Natural killer cell (primary cell): ENCODE data around the gene RBFOX2. TPM values are rescaled to one million over a fixed set of nuclear protein-coding genes. Genes with fewer than 3 reads are reported as not detected.

Experiments used
- ATAC-seq, 3 donors: fragments of 150-1000 bp in 2 of 3; fragments of 200-7000 bp in 1 of 3; cut with Tn5 transposase; 1 replicate in 1 of 3; 2 replicates in 2 of 3; pipeline ENCODE4 v1.10.0; 2021; ENCODE audit warnings: mild to moderate bottlenecking in 2 of 3, moderate library complexity in 2 of 3
- DNase-seq, 2 donors: peaks; one replicate each; pipeline versions ENCODE4 v3.0.0 to v3.0.0-alpha.2; 2013 to 2021; ENCODE audit warnings: mixed read lengths in 1 of 2
- H3K27ac ChIP-seq: one replicate; pipeline ENCODE4 v1.5.1; 2013; ENCODE audit warnings: mild to moderate bottlenecking, low read length
- H3K27me3 ChIP-seq: one replicate; pipeline ENCODE4 v1.6.1; 2013; ENCODE audit warnings: low read length; ENCODE audit not compliant: control insufficient read depth, insufficient read depth
- H3K36me3 ChIP-seq: one replicate; pipeline ENCODE4 v1.6.1; 2013; ENCODE audit warnings: low read length; ENCODE audit not compliant: control insufficient read depth, insufficient read depth
- H3K4me1 ChIP-seq: one replicate; pipeline ENCODE4 v1.6.1; 2013; ENCODE audit warnings: low read length; ENCODE audit not compliant: control insufficient read depth, insufficient read depth
- H3K4me3 ChIP-seq: one replicate; pipeline ENCODE4 v1.5.1; 2013; ENCODE audit warnings: low read length
- H3K9me3 ChIP-seq: one replicate; pipeline ENCODE4 v1.6.1; 2013; ENCODE audit warnings: low read length; ENCODE audit not compliant: control insufficient read depth, insufficient read depth
- H3K27ac Mint-ChIP-seq, 2 donors: one replicate each; pipeline ENCODE4 v1.8.0; 2022; ENCODE audit warnings: mild to moderate bottlenecking in 2 of 2, mixed read lengths in 2 of 2, moderate library complexity in 1 of 2
- H3K27me3 Mint-ChIP-seq, 2 donors: one replicate each; pipeline ENCODE4 v1.8.0; 2022; ENCODE audit warnings: low read depth in 2 of 2, mixed read lengths in 2 of 2
- H3K36me3 Mint-ChIP-seq: one replicate; pipeline ENCODE4 v1.8.0; 2022; ENCODE audit warnings: mixed read lengths
- H3K4me1 Mint-ChIP-seq, 2 donors: one replicate each; pipeline ENCODE4 v1.8.0; 2022; ENCODE audit warnings: mixed read lengths in 2 of 2
- H3K4me3 Mint-ChIP-seq: one replicate; pipeline ENCODE4 v1.8.0; 2022; ENCODE audit warnings: mild to moderate bottlenecking, moderate library complexity, mixed read lengths
- H3K9me3 Mint-ChIP-seq, 2 donors: one replicate each; pipeline ENCODE4 v1.8.0; 2022; ENCODE audit warnings: mixed read lengths in 2 of 2
- WGBS: methylation state at CpG from one replicate; pipeline ENCODE4 v1.1.7; 2013; ENCODE audit warnings: missing lambda C conversion rate; ENCODE audit not compliant: insufficient coverage; 5-methylcytosine and 5-hydroxymethylcytosine counted together
- intact Hi-C: fragments of 100-400 bp; cut with micrococcal nuclease; formaldehyde crosslinking; loops from one replicate; pipeline ENCODE4 v1.14.2; 2022
- total RNA-seq, 4 donors: library from RNA; stranded (reverse); fragments of 120-200 nt in 1 of 4; gene quantifications; one replicate each; pipeline versions ENCODE4 v1.2.3 to v1.2.4, GENCODE V29; 2013 to 2022
- TF ChIP-seq, protein P1 (sequence below): fragments of 200-600 bp; IDR thresholded peaks from one replicate; pipeline ENCODE4 v1.8.0; 2022; ENCODE audit warnings: antibody characterized with exemption

The RBFOX2 gene
- total RNA-seq, 3 donors from 2014 or later (not counting 1 experiment from before 2014, with no cell fraction given), result 1.0 to 4.7 (median 3.0) TPM

GRCh38 chr22:35928285-35928798 is 100.3 kb downstream of the RBFOX2 start:
- H3K36me3 Mint-ChIP-seq, result no peaks in the 10 kb centered on the region

GRCh38 chr22:35923026-35923425 is 105.6 kb downstream of the RBFOX2 start:
- H3K36me3 ChIP-seq, result no peaks in the 10 kb centered on the region
- TF ChIP-seq, protein P1, sequence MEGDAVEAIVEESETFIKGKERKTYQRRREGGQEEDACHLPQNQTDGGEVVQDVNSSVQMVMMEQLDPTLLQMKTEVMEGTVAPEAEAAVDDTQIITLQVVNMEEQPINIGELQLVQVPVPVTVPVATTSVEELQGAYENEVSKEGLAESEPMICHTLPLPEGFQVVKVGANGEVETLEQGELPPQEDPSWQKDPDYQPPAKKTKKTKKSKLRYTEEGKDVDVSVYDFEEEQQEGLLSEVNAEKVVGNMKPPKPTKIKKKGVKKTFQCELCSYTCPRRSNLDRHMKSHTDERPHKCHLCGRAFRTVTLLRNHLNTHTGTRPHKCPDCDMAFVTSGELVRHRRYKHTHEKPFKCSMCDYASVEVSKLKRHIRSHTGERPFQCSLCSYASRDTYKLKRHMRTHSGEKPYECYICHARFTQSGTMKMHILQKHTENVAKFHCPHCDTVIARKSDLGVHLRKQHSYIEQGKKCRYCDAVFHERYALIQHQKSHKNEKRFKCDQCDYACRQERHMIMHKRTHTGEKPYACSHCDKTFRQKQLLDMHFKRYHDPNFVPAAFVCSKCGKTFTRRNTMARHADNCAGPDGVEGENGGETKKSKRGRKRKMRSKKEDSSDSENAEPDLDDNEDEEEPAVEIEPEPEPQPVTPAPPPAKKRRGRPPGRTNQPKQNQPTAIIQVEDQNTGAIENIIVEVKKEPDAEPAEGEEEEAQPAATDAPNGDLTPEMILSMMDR, result no peak
- intact Hi-C loops, result loop anchor here (5.0 to 10.0 kb wide), 2 partner anchors 161 to 568 kb away; no protein-coding TSS in a partner anchor
- H3K4me1 Mint-ChIP-seq, result no peaks in the 10 kb centered on the region
- H3K4me1 ChIP-seq, result no peaks in the 10 kb centered on the region
- H3K4me3 ChIP-seq, result no peak overlapping the region
- no peak overlapping the region for H3K27ac ChIP-seq
- no peaks in the 10 kb centered on the region for H3K36me3 Mint-ChIP-seq
- WGBS, result 88% methylated on average over 1 of the region's 2 CpGs
- H3K4me3 Mint-ChIP-seq, result no peak overlapping the region
- peaks cover 2% of the 10 kb centered on the region for H3K27me3 ChIP-seq
- no peaks in the 10 kb centered on the region for H3K9me3 ChIP-seq
- H3K27ac Mint-ChIP-seq, result no peak overlapping the region
- DNase-seq (no peak), ATAC-seq (no peak)
- no peaks in the 10 kb centered on the region for H3K9me3 Mint-ChIP-seq
- peaks cover 0 to 6% of the 10 kb centered on the region in 2 donors for H3K27me3 Mint-ChIP-seq

More at GRCh38 chr22:35928285-35928798, 100.3 kb downstream of the RBFOX2 start:
- Mint-ChIP-seq H3K27me3 (peaks cover 0 to 7% of the 10 kb centered on the region in 2 donors), H3K4me3 (no peak overlapping the region), H3K4me1 (no peaks in the 10 kb centered on the region), H3K27ac (no peak overlapping the region), H3K9me3 (no peaks in the 10 kb centered on the region)
- H3K4me3 ChIP-seq, result no peak overlapping the region
- intact Hi-C loops, result loop anchor here (10.0 kb wide), 1 partner anchor 574 kb away; no protein-coding TSS in a partner anchor
- ATAC-seq, result no peak
- no peaks in the 10 kb centered on the region for H3K9me3 ChIP-seq
- no peak overlapping the region for H3K27ac ChIP-seq
- TF ChIP-seq, protein P1, result no peak
- H3K36me3 ChIP-seq, result no peaks in the 10 kb centered on the region
- 66% methylated on average over 2 of the region's 3 CpGs for WGBS
- no peaks in the 10 kb centered on the region for H3K4me1 ChIP-seq
- H3K27me3 ChIP-seq, result peaks cover 2% of the 10 kb centered on the region
- no peak for DNase-seq

GRCh38 chr22:35921777-35922176 is 106.8 kb downstream of the RBFOX2 start:
- Histone ChIP-seq H3K27ac (no peak overlapping the region), H3K4me1 (no peaks in the 10 kb centered on the region), H3K36me3 (no peaks in the 10 kb centered on the region), H3K4me3 (no peak overlapping the region), H3K9me3 (no peaks in the 10 kb centered on the region), H3K27me3 (peaks cover 2% of the 10 kb centered on the region)
- DNase-seq (peak in 1 of 2 donors; percentile 58), ATAC-seq (peak in 2 of 3 donors; percentile 68 to 74)
- H3K4me1 Mint-ChIP-seq, result no peaks in the 10 kb centered on the region
- TF ChIP-seq, protein P1, result peak; percentile 50
- H3K36me3 Mint-ChIP-seq, result no peaks in the 10 kb centered on the region
- H3K27ac Mint-ChIP-seq, result no peak overlapping the region
- H3K9me3 Mint-ChIP-seq, result no peaks in the 10 kb centered on the region
- peaks cover 0 to 3% of the 10 kb centered on the region in 2 donors for H3K27me3 Mint-ChIP-seq
- H3K4me3 Mint-ChIP-seq, result no peak overlapping the region
- intact Hi-C loops, result loop anchor here (2.0 to 10.0 kb wide), 3 partner anchors 159 to 567 kb away; no protein-coding TSS in a partner anchor

- Histone ChIP-seq H3K36me3 (no peaks in the 10 kb centered on the region), H3K9me3 (no peaks in the 10 kb centered on the region), H3K4me1 (no peaks in the 10 kb centered on the region), H3K27ac (no peak overlapping the region), H3K27me3 (peaks cover 2% of the 10 kb centered on the region), H3K4me3 (no peak overlapping the region)
- Mint-ChIP-seq H3K9me3 (no peaks in the 10 kb centered on the region), H3K27ac (no peak overlapping the region), H3K27me3 (peaks cover 0 to 3% of the 10 kb centered on the region in 2 donors), H3K4me1 (no peaks in the 10 kb centered on the region), H3K36me3 (no peaks in the 10 kb centered on the region), H3K4me3 (no peak overlapping the region)
- WGBS, result 86% methylated on average over 1 of the region's 2 CpGs
- intact Hi-C loops, result loop anchor here (2.0 to 10.0 kb wide), 3 partner anchors 159 to 566 kb away; no protein-coding TSS in a partner anchor
- TF ChIP-seq, protein P1, result no peak
- no peak for ATAC-seq
- DNase-seq, result no peak
Observed at GRCh38 chr22:35921044-35921443, 107.6 kb downstream of the RBFOX2 start.
